Right lobe of liver (tissue), 4 donors: ENCODE results near the gene DENND1B.

Experiments
- CTCF ChIP-seq, 4 donors: fragments of 200-600 bp in 3 of 4; fragments of 450-650 bp in 1 of 4; IDR thresholded peaks; one replicate each; pipeline versions ENCODE4 v1.5.1 to v1.8.0; 2016 to 2022; ENCODE audit warnings: antibody characterized with exemption in 4 of 4, mild to moderate bottlenecking in 2 of 4
- POLR2A ChIP-seq: fragments of 450-650 bp; IDR thresholded peaks from one replicate; pipeline ENCODE4 v1.6.1; 2017; ENCODE audit warnings: antibody characterized with exemption, mild to moderate bottlenecking
- donor health status: DM: no; HTN: no; CAD: no.
- donor health status: DM: no; HTN: no; CAD: no.
- donor health status: DM: no; HTN: yes; CAD: no.

- TF ChIP-seq CTCF (IDR thresholded peaks at IDR 0.05) (no peak), POLR2A (no peak)
Measured at GRCh38 chr1:197664391-197664790, 110.9 kb downstream of the DENND1B start.
